SK-N-SH (cell line): Measurements from ENCODE around the gene MVP. TPM values are rescaled to one million over a fixed set of nuclear protein-coding genes. Genes with fewer than 3 reads are reported as not detected.

Experiments used
- CTCF ChIA-PET: fragments of 300-600, 350-600 bp; formaldehyde crosslinking; extraction: SDS; loops from one replicate; lab custom pipeline; 2021; lab: Yijun Ruan, JAX
- POLR2A ChIA-PET: fragments of 350-600 bp; sonication (Branson Sonifier 250); formaldehyde crosslinking; extraction: SDS; loops from one replicate; lab custom pipeline; 2020; ENCODE audit warnings: antibody characterized with exemption, inconsistent platforms; lab: Yijun Ruan, JAX
- DNase-seq: peaks from one replicate; pipeline ENCODE4 v3.0.0; 2012
- H2AFZ ChIP-seq: fragments of 200-600 bp; sonication (generic); 2 replicates; pipeline ENCODE4 v1.8.1; 2016; ENCODE audit warnings: antibody characterized with exemption, mild to moderate bottlenecking, low read depth
- H3F3A ChIP-seq: fragments of 200-600 bp; sonication (generic); replicated peaks from 2 replicates; pipeline ENCODE3; 2016; ENCODE audit warnings: antibody characterized with exemption, mild to moderate bottlenecking; ENCODE audit not compliant: insufficient read depth
- H3K27ac ChIP-seq, 2 experiments: fragments of 200-500 bp in 1 of 2; fragments of 200-600 bp in 1 of 2; sonication (Bioruptor generic) in 1 of 2; sonication (generic), shearing (Covaris generic) in 1 of 2; 2 replicates each; pipeline versions ENCODE4 v1.5.1 to v1.6.1; 2014 to 2016; ENCODE audit warnings: low read depth in 2 of 2, inconsistent platforms in 1 of 2, low read length in 1 of 2, mild to moderate bottlenecking in 1 of 2, mixed read lengths in 1 of 2
- H3K27me3 ChIP-seq: fragments of 200-600 bp; sonication (generic), shearing (Covaris generic); 2 replicates; pipeline ENCODE4 v1.6.1; 2016; ENCODE audit warnings: mixed run types; ENCODE audit not compliant: insufficient read depth
- H3K36me3 ChIP-seq, 2 experiments: fragments of 200-500 bp in 1 of 2; fragments of 200-600 bp in 1 of 2; sonication (Bioruptor generic) in 1 of 2; sonication (generic) in 1 of 2; replicated peaks in 1 of 2; 2 replicates each; pipeline versions ENCODE3 to v1.5.1; 2014 to 2016; ENCODE audit warnings: low read length in 1 of 2, mild to moderate bottlenecking in 1 of 2; ENCODE audit not compliant: insufficient read depth in 2 of 2, control insufficient read depth in 1 of 2
- H3K4me1 ChIP-seq, 2 experiments: fragments of 200-500 bp in 1 of 2; fragments of 200-600 bp in 1 of 2; sonication (Bioruptor generic) in 1 of 2; sonication (generic), shearing (Covaris generic) in 1 of 2; 2 replicates each; pipeline versions ENCODE4 v1.5.1 to v1.6.1; 2014 to 2016; ENCODE audit warnings: low read depth in 1 of 2, low read length in 1 of 2, mixed run types in 1 of 2; ENCODE audit not compliant: insufficient read depth in 2 of 2, control insufficient read depth in 1 of 2
- H3K4me2 ChIP-seq: fragments of 200-600 bp; sonication (generic), shearing (Covaris generic); 2 replicates; pipeline ENCODE4 v1.6.1; 2017; ENCODE audit warnings: mixed run types
- H3K4me3 ChIP-seq, 2 experiments: fragments of 200-500 bp in 1 of 2; fragments of 200-600 bp in 1 of 2; sonication (Bioruptor generic) in 1 of 2; sonication (generic), shearing (Covaris generic) in 1 of 2; 2 replicates each; pipeline versions ENCODE4 v1.5.1 to v1.8.1; 2014 to 2016; ENCODE audit warnings: low read depth in 2 of 2, inconsistent platforms in 1 of 2, low read length in 1 of 2, mild to moderate bottlenecking in 1 of 2, mixed read lengths in 1 of 2, moderate library complexity in 1 of 2
- H3K79me2 ChIP-seq: fragments of 200-600 bp; sonication (generic); 2 replicates; pipeline ENCODE4 v1.8.1; 2017; ENCODE audit warnings: mild to moderate bottlenecking; ENCODE audit not compliant: insufficient read depth
- H3K9ac ChIP-seq: fragments of 200-600 bp; sonication (generic); 2 replicates; pipeline ENCODE4 v1.6.1; 2017; ENCODE audit warnings: mixed run types
- H3K9me2 ChIP-seq: fragments of 200-600 bp; sonication (generic); 2 replicates; pipeline ENCODE4 v1.6.1; 2017; ENCODE audit warnings: mixed run types
- H3K9me3 ChIP-seq: fragments of 200-600 bp; sonication (generic); 2 replicates; pipeline ENCODE4 v1.6.1; 2017; ENCODE audit warnings: mixed run types, mild to moderate bottlenecking, moderate library complexity
- H4K20me1 ChIP-seq: fragments of 200-600 bp; sonication (generic); 2 replicates; pipeline ENCODE4 v1.6.1; 2017; ENCODE audit warnings: mild to moderate bottlenecking, mixed run types; ENCODE audit not compliant: insufficient read depth
- CHD2 ChIP-seq: fragments of 150-350 bp; IDR thresholded peaks from 2 replicates; pipeline ENCODE4 v1.6.1; 2018; ENCODE audit warnings: low read length; ENCODE audit not compliant: partially characterized antibody
- EP300 ChIP-seq, 2 experiments: IDR thresholded peaks; 2 replicates each; pipeline versions ENCODE4 v1.4.0 to v1.6.1; 2012; ENCODE audit warnings: borderline replicate concordance in 1 of 2, low read depth in 1 of 2, low read length in 1 of 2
- EZH2phosphoT487 ChIP-seq: fragments of 200-600 bp; sonication (generic); IDR thresholded peaks from 2 replicates; pipeline ENCODE4 v1.6.1; 2017; ENCODE audit warnings: low read depth, mixed run types, mild to moderate bottlenecking, antibody characterized with exemption, moderate library complexity, borderline replicate concordance
- FOXM1 ChIP-seq: IDR thresholded peaks from 2 replicates; pipeline ENCODE4 v1.4.0; 2012; ENCODE audit warnings: low read depth, mild to moderate bottlenecking
- GATA2 ChIP-seq: sonication (generic); formaldehyde crosslinking; IDR thresholded peaks from 2 replicates; pipeline ENCODE4 v1.5.0; 2020; ENCODE audit warnings: mild to moderate bottlenecking, missing genetic modification reagents
- IRF3 ChIP-seq: fragments of 150-350 bp; IDR thresholded peaks from 2 replicates; pipeline ENCODE4 v1.6.1; 2016; ENCODE audit warnings: mild to moderate bottlenecking, low read depth, low read length
- JUND ChIP-seq: IDR thresholded peaks from 2 replicates; pipeline ENCODE4 v1.4.0; 2012
- MEF2A ChIP-seq: IDR thresholded peaks from 2 replicates; pipeline ENCODE4 v1.4.0; 2012; ENCODE audit warnings: low read depth, borderline replicate concordance
- MXI1 ChIP-seq: IDR thresholded peaks from 2 replicates; pipeline ENCODE4 v1.6.1; 2012; ENCODE audit warnings: mild to moderate bottlenecking, low read depth, low read length, improper control_type of control experiment
- NFIC ChIP-seq: IDR thresholded peaks from 2 replicates; pipeline ENCODE4 v1.4.0; 2012; ENCODE audit warnings: borderline replicate concordance
- NRF1 ChIP-seq: IDR thresholded peaks from 2 replicates; pipeline ENCODE4 v1.6.1; 2012; ENCODE audit warnings: low read depth, mild to moderate bottlenecking, low read length
- PBX3 ChIP-seq: IDR thresholded peaks from 2 replicates; pipeline ENCODE4; 2012
- POLR2AphosphoS5 ChIP-seq: IDR thresholded peaks from 2 replicates; pipeline ENCODE4 v1.6.1; 2012; ENCODE audit warnings: low read depth, low read length
- REST ChIP-seq: IDR thresholded peaks from 2 replicates; pipeline ENCODE4 v1.6.1; 2012; ENCODE audit warnings: mild to moderate bottlenecking, low read depth, low read length, moderate library complexity
- RFX5 ChIP-seq: IDR thresholded peaks from 2 replicates; pipeline ENCODE4 v1.6.1; 2012; ENCODE audit warnings: mild to moderate bottlenecking, improper control_type of control experiment, low read length
- RXRA ChIP-seq: IDR thresholded peaks from 2 replicates; pipeline ENCODE4 v1.4.0; 2012; ENCODE audit warnings: low read depth, mild to moderate bottlenecking, borderline replicate concordance
- TAF1 ChIP-seq: IDR thresholded peaks from 2 replicates; pipeline ENCODE4 v1.6.1; 2012; ENCODE audit warnings: low read depth, mild to moderate bottlenecking, low read length, moderate library complexity, borderline replicate concordance
- TEAD4 ChIP-seq: IDR thresholded peaks from 2 replicates; pipeline ENCODE4 v1.4.0; 2012; ENCODE audit warnings: mild to moderate bottlenecking, borderline replicate concordance; ENCODE audit not compliant: insufficient read depth
- USF2 ChIP-seq: fragments of 150-350 bp; IDR thresholded peaks from 2 replicates; pipeline ENCODE4 v1.6.1; 2017; ENCODE audit warnings: antibody characterized with exemption, low read length, low read depth, borderline replicate concordance
- ZBTB33 ChIP-seq: IDR thresholded peaks from 2 replicates; pipeline ENCODE4 v1.4.0; 2012; ENCODE audit warnings: low read depth, borderline replicate concordance
- WGBS: methylation state at CpG from one replicate; pipeline ENCODE4 v1.1.6; 2017; ENCODE audit warnings: low lambda C conversion rate; 5-methylcytosine and 5-hydroxymethylcytosine counted together
- polyA plus RNA-seq, 3 experiments: library from polyadenylated mRNA; depleted of rRNA; stranded (reverse); fragments of >200 nt; gene quantifications; 2 replicates each; pipeline ENCODE4 v1.2.3, GENCODE V29; 2012

MVP gene
- polyA plus RNA-seq, 1 of the 3 experiments (the other 2 are of a cell fraction): 222 TPM

GRCh38 chr16:29891525-29892457 lies 71.5 kb downstream of the MVP start:
- no peak for TF ChIP-seq CHD2
- TF ChIP-seq REST: no peak
- TF ChIP-seq PBX3: no peak
- TF ChIP-seq TAF1: no peak
- no peak for TF ChIP-seq MEF2A
- no peak for TF ChIP-seq RXRA
- TF ChIP-seq FOXM1: no peak
- TF ChIP-seq JUND: no peak
- TF ChIP-seq USF2: no peak
- TF ChIP-seq ZBTB33: no peak
- no peak for TF ChIP-seq MXI1
- TF ChIP-seq RFX5: no peak
- TF ChIP-seq IRF3: no peak
- no peak for TF ChIP-seq POLR2AphosphoS5
- TF ChIP-seq TEAD4: no peak
- TF ChIP-seq EZH2phosphoT487: no peak
- TF ChIP-seq NFIC: no peak
- no peak for TF ChIP-seq GATA2
- TF ChIP-seq EP300 (IDR thresholded peaks at IDR 0.05; ENCODE audit: borderline replicate concordance in 1 of 2, low read depth in 1 of 2, low read length in 1 of 2): no peak
- TF ChIP-seq NRF1: no peak
- H4K20me1 ChIP-seq: no peaks in the 10 kb centered on the region
- H3K4me2 ChIP-seq: no peak overlapping the region
- no peak overlapping the region for H3K27ac ChIP-seq
- H3K79me2 ChIP-seq: no peaks in the 10 kb centered on the region
- H3K9me2 ChIP-seq: no peaks in the 10 kb centered on the region
- H3K4me3 ChIP-seq: no peak overlapping the region
- no peaks in the 10 kb centered on the region for H3K9me3 ChIP-seq
- peaks cover 0 to 5% of the 10 kb centered on the region in 2 experiments for H3K36me3 ChIP-seq
- no peak overlapping the region for H3K9ac ChIP-seq
- H3F3A ChIP-seq: peaks cover 5% of the 10 kb centered on the region
- H3K27me3 ChIP-seq: no peaks in the 10 kb centered on the region
- H2AFZ ChIP-seq: no peak overlapping the region
- H3K4me1 ChIP-seq: no peaks in the 10 kb centered on the region; a peak in 1 of 4 replicates
- 82% methylated on average over 10 of the region's 10 CpGs for WGBS
- ChIA-PET POLR2A (no interaction called here), CTCF (interaction anchor here (1.1 to 1.8 kb wide), 2 partner anchors 8 to 43 kb away, joined by 3 to 4 read pairs; partner anchors contain the start of gene SEZ6L2)
- no peak for DNase-seq
